ENCODE data around the gene OR2L13. TPM values are rescaled to one million over a fixed set of nuclear protein-coding genes. Genes with fewer than 3 reads are reported as not detected.

Gene OR2L13
- total RNA-seq, 1 experiment from 2014 or later: not detected

DNA sequence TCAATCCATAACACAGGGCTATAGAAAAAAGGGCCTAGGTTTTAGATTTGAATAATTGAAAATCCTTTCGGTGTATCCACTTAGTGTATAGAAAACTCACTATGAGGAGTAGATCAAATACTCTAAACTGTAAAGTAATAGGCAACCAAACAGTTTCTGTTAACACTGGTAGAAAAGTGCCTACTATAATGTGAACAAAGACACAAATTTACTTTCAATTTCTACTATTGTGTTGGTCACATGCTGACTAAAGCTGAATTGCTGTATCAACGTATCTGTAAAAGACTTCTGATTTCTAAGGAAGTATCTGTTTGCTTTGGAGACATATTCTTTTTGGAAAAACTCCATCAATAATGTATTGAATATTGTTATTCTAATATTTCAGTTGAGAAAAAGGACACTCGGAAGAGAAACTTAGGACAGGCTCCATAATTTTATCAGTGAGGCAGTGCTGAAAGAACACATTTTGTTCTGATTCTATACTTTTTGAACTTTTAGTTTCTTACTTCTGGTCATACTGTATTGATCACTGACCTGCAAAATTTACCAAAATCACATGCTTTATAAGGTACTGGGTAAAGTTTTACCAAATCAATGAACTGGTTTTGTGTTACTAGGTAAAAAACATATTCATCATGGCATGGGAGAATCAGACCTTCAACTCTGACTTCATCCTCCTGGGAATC lies 49.7 kb downstream of the OR2L13 start, which contains the start of gene OR2M5:
Gene OR2M5 (plus strand): TSS at position 636 of the 686 bp plus-strand sequence. CDS start 0 bp downstream, at position 636.
- Histone ChIP-seq H3K4me2 (ENCODE audit: insufficient read depth, insufficient read length, low read length) (no peak within 1 kb of the TSS), H3K79me1 (ENCODE audit: insufficient read depth, low read depth, low read length, poor library complexity, severe bottlenecking) (no peaks in the 10 kb centered on the region), H3K79me2 (ENCODE audit: insufficient read depth, low read length) (no peaks in the 10 kb centered on the region), H3T11ph (ENCODE audit: low read length) (no peak within 1 kb of the TSS), H2AFZ (ENCODE audit: low read length) (no peak within 1 kb of the TSS), H3K9me3 (ENCODE audit: control insufficient read depth, low read depth, low read length) (peaks cover 72% of the 10 kb centered on the region), H2BK20ac (ENCODE audit: low read depth, low read length, poor library complexity, severe bottlenecking) (no peak within 1 kb of the TSS), H3K27ac (ENCODE audit: insufficient read length, low read depth, low read length) (no peak within 1 kb of the TSS), H4K8ac (replicated peaks; ENCODE audit: insufficient read length, low read depth, low read length) (no peak within 1 kb of the TSS), H3K4me1 (ENCODE audit: insufficient read depth, low read length) (no peaks in the 10 kb centered on the region), H2BK120ac (ENCODE audit: low read depth, low read length, poor library complexity, severe bottlenecking) (no peak within 1 kb of the TSS), H2AK5ac (ENCODE audit: insufficient read length, low read length) (no peak within 1 kb of the TSS), H2BK15ac (ENCODE audit: low read depth, low read length) (no peak within 1 kb of the TSS), H2BK5ac (ENCODE audit: insufficient read length, low read length) (no peak within 1 kb of the TSS), H3K4ac (ENCODE audit: low read depth, low read length) (no peak within 1 kb of the TSS), H3K9ac (ENCODE audit: extremely low read depth, insufficient read length, low read length) (no peak within 1 kb of the TSS), H3K23ac (ENCODE audit: insufficient read length, low read depth, low read length) (no peak within 1 kb of the TSS), H3K18ac (ENCODE audit: insufficient read length, low read depth, low read length) (no peak within 1 kb of the TSS), H3K27me3 (ENCODE audit: insufficient read depth, low read length) (no peaks in the 10 kb centered on the region), H4K91ac (ENCODE audit: insufficient read length, low read depth, low read length) (no peak within 1 kb of the TSS), H3K23me2 (ENCODE audit: insufficient read length, low read depth, low read length, poor library complexity, severe bottlenecking) (no peaks in the 10 kb centered on the region), H3K14ac (ENCODE audit: insufficient read depth, low read length) (no peak within 1 kb of the TSS), H4K5ac (ENCODE audit: insufficient read length, low read depth, low read length) (no peak within 1 kb of the TSS), H2BK12ac (ENCODE audit: insufficient read length, low read depth, low read length) (no peak within 1 kb of the TSS), H4K20me1 (ENCODE audit: control insufficient read depth, insufficient read depth, insufficient read length) (no peaks in the 10 kb centered on the region), H3K56ac (ENCODE audit: insufficient read length, low read depth, low read length) (no peak within 1 kb of the TSS)
- no peak for DNase-seq
- peaks cover 95 to 98% of the 10 kb centered on the region in 2 experiments for H3K9me3 Mint-ChIP-seq
- no peaks in the 10 kb centered on the region for H3K4me1 Mint-ChIP-seq
- H3K4me3 Mint-ChIP-seq: no peak within 1 kb of the TSS
- no peak within 1 kb of the TSS for H3K27ac Mint-ChIP-seq
- no peaks in the 10 kb centered on the region; the same call in 1 of the 2 replicates for H3K27me3 Mint-ChIP-seq (ENCODE audit: low read depth)
- peaks cover 4 to 29% (median 5%) of the 10 kb centered on the region in 3 experiments; a peak in 6 of 7 replicates for H3K36me3 Mint-ChIP-seq (ENCODE audit: insufficient read depth in 1 of 3, low read depth in 3 of 3)
- no CpG with 5 or more reads among the region's 3 CpGs for WGBS (ENCODE audit: extremely low coverage, insufficient read length, low lambda C conversion rate)
- TF ChIP-seq, protein P1, sequence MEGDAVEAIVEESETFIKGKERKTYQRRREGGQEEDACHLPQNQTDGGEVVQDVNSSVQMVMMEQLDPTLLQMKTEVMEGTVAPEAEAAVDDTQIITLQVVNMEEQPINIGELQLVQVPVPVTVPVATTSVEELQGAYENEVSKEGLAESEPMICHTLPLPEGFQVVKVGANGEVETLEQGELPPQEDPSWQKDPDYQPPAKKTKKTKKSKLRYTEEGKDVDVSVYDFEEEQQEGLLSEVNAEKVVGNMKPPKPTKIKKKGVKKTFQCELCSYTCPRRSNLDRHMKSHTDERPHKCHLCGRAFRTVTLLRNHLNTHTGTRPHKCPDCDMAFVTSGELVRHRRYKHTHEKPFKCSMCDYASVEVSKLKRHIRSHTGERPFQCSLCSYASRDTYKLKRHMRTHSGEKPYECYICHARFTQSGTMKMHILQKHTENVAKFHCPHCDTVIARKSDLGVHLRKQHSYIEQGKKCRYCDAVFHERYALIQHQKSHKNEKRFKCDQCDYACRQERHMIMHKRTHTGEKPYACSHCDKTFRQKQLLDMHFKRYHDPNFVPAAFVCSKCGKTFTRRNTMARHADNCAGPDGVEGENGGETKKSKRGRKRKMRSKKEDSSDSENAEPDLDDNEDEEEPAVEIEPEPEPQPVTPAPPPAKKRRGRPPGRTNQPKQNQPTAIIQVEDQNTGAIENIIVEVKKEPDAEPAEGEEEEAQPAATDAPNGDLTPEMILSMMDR (conservative IDR thresholded peaks at IDR 0.05): no peak

Other genes with a start within 250 kb of the OR2L13 start
- 1.7 and 2.0 TPM in 2 replicates for gene TRIM58, start 238.0 kb upstream of the OR2L13 start, total RNA-seq (2021)
- gene OR2W3, start 199.6 kb upstream of the OR2L13 start, total RNA-seq (2021): 0.24 TPM in 1 of 2 replicates, not detected in the other
- not detected in 2 replicates for gene OR2T8, start 174.9 kb upstream of the OR2L13 start, total RNA-seq (2021)
- gene OR2AJ1, start 170.3 kb upstream of the OR2L13 start, total RNA-seq (2021): not detected in 2 replicates
- gene OR2L8, start 146.3 kb upstream of the OR2L13 start, total RNA-seq (2021): 0.24 TPM in 1 of 2 replicates, not detected in the other
- gene OR2AK2, start 130.0 kb upstream of the OR2L13 start, total RNA-seq (2021): not detected in 2 replicates
- gene OR2L5, start 81.5 kb upstream of the OR2L13 start, total RNA-seq (2021): not detected in 2 replicates
- 0.11 TPM in 1 of 2 replicates, not detected in the other for gene OR2L2, start 65.1 kb upstream of the OR2L13 start, total RNA-seq (2021)
- not detected in 2 replicates for gene OR2L3, start 48.3 kb upstream of the OR2L13 start, total RNA-seq (2021)
- not detected in 2 replicates for gene OR2M5, start 50.0 kb downstream of the OR2L13 start, total RNA-seq (2021)
- gene OR2M2, start 79.6 kb downstream of the OR2L13 start, total RNA-seq (2021): not detected in 2 replicates
- gene OR2M3, start 102.1 kb downstream of the OR2L13 start, total RNA-seq (2021): not detected in 2 replicates
- gene OR2M4, start 136.2 kb downstream of the OR2L13 start, total RNA-seq (2021): not detected in 2 replicates
- gene OR2T33, start 182.8 kb downstream of the OR2L13 start, total RNA-seq (2021): not detected in 2 replicates
- gene OR2T12, start 208.2 kb downstream of the OR2L13 start, total RNA-seq (2021): not detected in 2 replicates
- not detected in 2 replicates for gene OR2M7, start 229.4 kb downstream of the OR2L13 start, total RNA-seq (2021)